Right lobe of liver (tissue), 4 donors: ENCODE results near the gene STRIP2.
"Not testable (repeated sequence)": the region's sequence is repeated elsewhere in the genome, so short reads cannot be mapped to it uniquely, and the experiment has no call there.

Experiments used
- POLR2A ChIP-seq: fragments of 450-650 bp; IDR thresholded peaks from one replicate; pipeline ENCODE4 v1.6.1; 2017; ENCODE audit warnings: antibody characterized with exemption, mild to moderate bottlenecking
- TF ChIP-seq, protein P1 (sequence below), 4 donors: fragments of 200-600 bp in 3 of 4; fragments of 450-650 bp in 1 of 4; IDR thresholded peaks; one replicate each; pipeline versions ENCODE4 v1.5.1 to v1.8.0; 2016 to 2022; ENCODE audit warnings: antibody characterized with exemption in 4 of 4, mild to moderate bottlenecking in 2 of 4
- donor health status: DM: no; HTN: no; CAD: no.
- donor health status: DM: no; HTN: no; CAD: no.
- donor health status: DM: no; HTN: yes; CAD: no.

DNA sequence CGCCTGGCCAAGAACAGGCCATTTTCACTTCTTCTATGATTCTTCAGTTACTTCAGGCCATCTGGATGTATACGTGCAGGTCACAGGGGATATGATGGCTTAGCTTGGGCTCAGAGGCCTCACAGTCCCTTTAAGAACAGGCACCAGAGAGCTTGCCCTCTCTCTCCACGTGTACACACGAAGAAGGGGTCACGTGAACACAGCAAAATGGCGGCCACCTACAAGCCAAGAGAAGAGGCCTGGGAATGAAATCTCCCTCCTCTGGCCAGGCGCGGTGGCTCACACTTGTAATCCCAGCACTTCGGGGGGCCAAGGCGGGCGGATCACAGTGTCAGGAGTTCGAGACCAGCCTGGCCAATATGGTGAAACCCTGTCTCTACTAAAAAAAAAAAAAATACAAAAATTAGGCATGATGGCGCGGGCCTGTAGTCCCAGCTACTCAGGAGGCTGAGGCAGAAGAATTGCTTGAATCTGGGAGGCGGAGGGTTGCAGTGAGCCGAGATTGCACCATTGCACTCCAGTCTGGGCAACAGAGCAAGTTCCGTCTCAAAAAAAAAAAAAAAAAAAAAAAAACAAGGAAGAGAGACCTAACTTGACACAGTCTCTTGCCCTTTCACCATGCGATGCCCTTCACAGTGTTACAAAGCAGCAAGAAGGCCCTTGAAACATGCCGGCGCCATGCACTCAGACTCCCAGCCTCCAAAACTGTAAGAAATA, 100.5 kb downstream of the STRIP2 start:
- not testable (repeated sequence) for TF ChIP-seq POLR2A
- TF ChIP-seq, protein P1, sequence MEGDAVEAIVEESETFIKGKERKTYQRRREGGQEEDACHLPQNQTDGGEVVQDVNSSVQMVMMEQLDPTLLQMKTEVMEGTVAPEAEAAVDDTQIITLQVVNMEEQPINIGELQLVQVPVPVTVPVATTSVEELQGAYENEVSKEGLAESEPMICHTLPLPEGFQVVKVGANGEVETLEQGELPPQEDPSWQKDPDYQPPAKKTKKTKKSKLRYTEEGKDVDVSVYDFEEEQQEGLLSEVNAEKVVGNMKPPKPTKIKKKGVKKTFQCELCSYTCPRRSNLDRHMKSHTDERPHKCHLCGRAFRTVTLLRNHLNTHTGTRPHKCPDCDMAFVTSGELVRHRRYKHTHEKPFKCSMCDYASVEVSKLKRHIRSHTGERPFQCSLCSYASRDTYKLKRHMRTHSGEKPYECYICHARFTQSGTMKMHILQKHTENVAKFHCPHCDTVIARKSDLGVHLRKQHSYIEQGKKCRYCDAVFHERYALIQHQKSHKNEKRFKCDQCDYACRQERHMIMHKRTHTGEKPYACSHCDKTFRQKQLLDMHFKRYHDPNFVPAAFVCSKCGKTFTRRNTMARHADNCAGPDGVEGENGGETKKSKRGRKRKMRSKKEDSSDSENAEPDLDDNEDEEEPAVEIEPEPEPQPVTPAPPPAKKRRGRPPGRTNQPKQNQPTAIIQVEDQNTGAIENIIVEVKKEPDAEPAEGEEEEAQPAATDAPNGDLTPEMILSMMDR (IDR thresholded peaks at IDR 0.05): not testable (repeated sequence)
